Vagina (tissue), 2 donors: Measurements from ENCODE around the gene CALCOCO2.

ENCODE experiments used
- CTCF ChIP-seq, 3 experiments: fragments of 450-650 bp in 2 of 3; fragments of 200-600 bp in 1 of 3; sonication (generic) in 1 of 3; IDR thresholded peaks; one replicate each; pipeline ENCODE4 v1.5.1; 2017 to 2019; ENCODE audit warnings: antibody characterized with exemption in 3 of 3, mild to moderate bottlenecking in 2 of 3, moderate library complexity in 2 of 3
- POLR2A ChIP-seq, 2 donors: fragments of 450-650 bp; IDR thresholded peaks; one replicate each; pipeline ENCODE4 v1.6.1; 2017; ENCODE audit warnings: antibody characterized with exemption in 2 of 2, mild to moderate bottlenecking in 2 of 2, moderate library complexity in 2 of 2

DNA sequence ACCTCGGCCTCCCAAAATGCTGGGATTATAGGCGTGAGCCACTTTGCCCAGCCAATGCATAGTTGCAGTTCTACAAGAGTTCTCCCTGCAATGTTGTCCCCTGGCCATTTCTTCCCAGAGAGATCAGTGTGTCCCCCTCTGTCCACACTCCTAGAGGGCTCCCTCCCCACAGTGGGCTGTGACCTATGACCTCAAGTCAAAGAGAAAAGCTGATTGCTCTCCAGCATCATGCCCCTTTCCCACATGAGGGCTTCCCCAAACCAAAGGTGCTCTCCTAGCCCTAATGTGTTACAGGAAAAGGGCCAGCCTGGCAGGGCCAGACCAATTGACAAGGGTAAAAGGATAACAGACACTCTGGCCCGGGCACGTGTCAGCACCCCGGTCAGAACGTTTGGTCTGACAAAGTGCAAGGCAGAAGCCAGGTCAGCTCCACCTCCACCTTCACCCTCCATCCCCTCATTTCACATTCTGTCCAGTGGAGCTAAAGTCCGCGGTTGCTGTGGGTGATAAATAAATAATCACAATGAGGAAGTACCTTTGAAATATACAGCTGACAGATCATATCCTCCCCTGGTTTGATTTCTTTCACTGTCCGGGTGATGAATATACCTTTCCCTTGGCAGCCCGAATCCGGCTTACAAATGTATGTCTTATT lies 31.6 kb upstream of the CALCOCO2 start:
- TF ChIP-seq POLR2A (IDR thresholded peaks at IDR 0.05) (no peak), CTCF (IDR thresholded peaks at IDR 0.05) (no peak)
